CD4-positive, alpha-beta T cell treated with Interleukin-6 for 4 hours (primary cell): Measurements from ENCODE around the gene SERPINB8.

Experiments
- DNase-seq: peaks from one replicate; pipeline ENCODE4 v3.0.0-alpha.2; 2020; ENCODE audit warnings: mixed read lengths

SERPINB8 gene

GRCh38 chr18:63965716-63966330 lies 4.1 kb upstream of the SERPINB8 start:
- DNase-seq: no peak

- no peak for DNase-seq
Observed at GRCh38 chr18:63970809-63971205, 926 bp downstream of the SERPINB8 start.

- DNase-seq: no peak
Observed at GRCh38 chr18:63971320-63972001, 1.6 kb downstream of the SERPINB8 start.

- no peak for DNase-seq
Observed at GRCh38 chr18:63972002-63972376, 2.1 kb downstream of the SERPINB8 start.

GRCh38 chr18:63974991-63975390 lies 5.1 kb downstream of the SERPINB8 start:
- DNase-seq: peak; percentile 45

- no peak for DNase-seq
Observed at GRCh38 chr18:63975628-63976027, 5.7 kb downstream of the SERPINB8 start.

GRCh38 chr18:63977040-63977439 lies 7.2 kb downstream of the SERPINB8 start:
- no peak for DNase-seq

GRCh38 chr18:63979409-63979920 lies 9.6 kb downstream of the SERPINB8 start:
- peak; percentile 50 for DNase-seq

GRCh38 chr18:63980027-63980426 lies 10.1 kb downstream of the SERPINB8 start:
- DNase-seq: no peak

- no peak for DNase-seq
Observed at GRCh38 chr18:63980896-63981460, 11.1 kb downstream of the SERPINB8 start.

GRCh38 chr18:63981719-63982118 lies 11.8 kb downstream of the SERPINB8 start:
- DNase-seq: no peak

- DNase-seq: no peak
Observed at GRCh38 chr18:63982361-63982760, 12.5 kb downstream of the SERPINB8 start.

- no peak for DNase-seq
Observed at GRCh38 chr18:63986885-63987284, 17.0 kb downstream of the SERPINB8 start.

- no peak for DNase-seq
Observed at GRCh38 chr18:63987743-63988142, 17.9 kb downstream of the SERPINB8 start.

GRCh38 chr18:63992751-63993150 lies 22.9 kb downstream of the SERPINB8 start:
- no peak for DNase-seq

GRCh38 chr18:63994783-63995399 lies 25.0 kb downstream of the SERPINB8 start:
- DNase-seq: peak; percentile 50

GRCh38 chr18:63997041-63997440 lies 27.2 kb downstream of the SERPINB8 start:
- DNase-seq: no peak

- DNase-seq: no peak
Observed at GRCh38 chr18:63997606-63998005, 27.7 kb downstream of the SERPINB8 start.

- DNase-seq: no peak
Observed at GRCh38 chr18:63999871-64000270, 30.0 kb downstream of the SERPINB8 start.

- DNase-seq: no peak
Observed at GRCh38 chr18:64002581-64002980, 32.7 kb downstream of the SERPINB8 start.

GRCh38 chr18:64009305-64009704 lies 39.4 kb downstream of the SERPINB8 start:
- DNase-seq: no peak

- DNase-seq: no peak
Observed at GRCh38 chr18:64011513-64011912, 41.6 kb downstream of the SERPINB8 start.

GRCh38 chr18:64017870-64018269 lies 48.0 kb downstream of the SERPINB8 start:
- DNase-seq: no peak
